Measurements from ENCODE around the gene LRRC45. TPM values are rescaled to one million over a fixed set of nuclear protein-coding genes. Genes with fewer than 3 reads are reported as not detected.
A peak's percentile ranks its signal among the peaks of the same experiment; 100 is the strongest.

Gene LRRC45
- 10 to 100 TPM; 16.7 to 18.3 (median 17.6) TPM for total RNA-seq

DNA sequence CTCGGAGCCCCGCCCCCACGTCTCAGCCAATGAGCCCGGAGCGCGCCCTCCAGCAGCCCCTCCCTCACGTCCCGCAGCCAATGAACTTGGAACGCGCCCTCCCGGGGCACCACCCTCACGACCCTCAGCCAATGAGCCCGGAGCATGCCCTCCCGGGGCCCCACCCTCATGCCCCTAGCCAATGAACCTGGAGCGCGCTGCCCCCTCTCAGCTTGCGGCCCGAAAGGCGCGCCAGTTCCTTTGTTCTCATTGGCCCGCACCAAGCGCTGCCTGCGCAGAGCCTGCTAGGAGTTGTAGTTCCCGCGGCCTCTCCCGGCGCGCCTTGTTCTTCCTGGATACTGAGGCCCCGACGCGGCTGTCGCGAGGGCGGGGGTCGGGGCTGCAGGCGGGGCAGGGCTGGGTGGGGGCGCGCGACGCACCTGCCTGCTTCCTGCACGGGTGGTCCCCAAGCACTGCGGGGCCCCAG lies at the start of gene LRRC45:
Gene LRRC45, plus strand, starts transcription at position 325 of the 466 bp plus-strand sequence. CDS start 339 bp downstream, outside the sequence.
- peak within 1 kb of the TSS; percentile 89 for H3K4me3 ChIP-seq (ENCODE audit: low read depth, poor library complexity, severe bottlenecking)
- WGBS, 2 donors = 0% methylated on average over 34 to 36 of the region's 42 CpGs
- DNase-seq (ENCODE audit: low spot score in 2 of 2) = peak; percentile 99 to 100
- intact Hi-C loops (cut with DNase I; ENCODE audit: low total_unique reads) = no loop called here
- TF ChIP-seq, protein P1, sequence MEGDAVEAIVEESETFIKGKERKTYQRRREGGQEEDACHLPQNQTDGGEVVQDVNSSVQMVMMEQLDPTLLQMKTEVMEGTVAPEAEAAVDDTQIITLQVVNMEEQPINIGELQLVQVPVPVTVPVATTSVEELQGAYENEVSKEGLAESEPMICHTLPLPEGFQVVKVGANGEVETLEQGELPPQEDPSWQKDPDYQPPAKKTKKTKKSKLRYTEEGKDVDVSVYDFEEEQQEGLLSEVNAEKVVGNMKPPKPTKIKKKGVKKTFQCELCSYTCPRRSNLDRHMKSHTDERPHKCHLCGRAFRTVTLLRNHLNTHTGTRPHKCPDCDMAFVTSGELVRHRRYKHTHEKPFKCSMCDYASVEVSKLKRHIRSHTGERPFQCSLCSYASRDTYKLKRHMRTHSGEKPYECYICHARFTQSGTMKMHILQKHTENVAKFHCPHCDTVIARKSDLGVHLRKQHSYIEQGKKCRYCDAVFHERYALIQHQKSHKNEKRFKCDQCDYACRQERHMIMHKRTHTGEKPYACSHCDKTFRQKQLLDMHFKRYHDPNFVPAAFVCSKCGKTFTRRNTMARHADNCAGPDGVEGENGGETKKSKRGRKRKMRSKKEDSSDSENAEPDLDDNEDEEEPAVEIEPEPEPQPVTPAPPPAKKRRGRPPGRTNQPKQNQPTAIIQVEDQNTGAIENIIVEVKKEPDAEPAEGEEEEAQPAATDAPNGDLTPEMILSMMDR (IDR thresholded peaks at IDR 0.05) = no peak
- TF ChIP-seq POLR2A (IDR thresholded peaks at IDR 0.05) = no peak

DNA sequence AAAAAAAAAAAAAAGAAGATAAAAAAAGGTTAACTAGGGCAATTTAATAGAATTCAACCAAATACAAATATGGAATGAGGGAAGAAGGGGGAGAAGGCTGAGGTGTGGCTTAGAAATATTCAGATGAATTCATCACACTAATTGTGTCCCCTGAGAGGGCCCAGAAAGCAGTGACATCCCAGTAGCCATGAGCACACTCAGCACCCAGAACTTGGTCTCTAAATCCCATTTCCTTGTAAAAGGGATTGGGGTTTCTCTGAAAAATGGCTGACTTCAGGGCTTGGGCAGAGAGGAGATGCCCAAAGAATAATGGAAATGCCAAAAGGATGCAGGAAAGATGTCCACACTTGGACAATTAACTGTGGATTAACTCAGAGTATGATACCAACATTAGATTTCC lies 49.7 kb upstream of the LRRC45 start:
- intact Hi-C loops (cut with DNase I; ENCODE audit: low total_unique reads) = no loop called here
- H3K4me3 ChIP-seq (ENCODE audit: low read depth, poor library complexity, severe bottlenecking) = no peak overlapping the region
- TF ChIP-seq, protein P1 (IDR thresholded peaks at IDR 0.05) = no peak
- no peak for TF ChIP-seq POLR2A (IDR thresholded peaks at IDR 0.05)
- DNase-seq (ENCODE audit: low spot score in 2 of 2) = no peak

DNA sequence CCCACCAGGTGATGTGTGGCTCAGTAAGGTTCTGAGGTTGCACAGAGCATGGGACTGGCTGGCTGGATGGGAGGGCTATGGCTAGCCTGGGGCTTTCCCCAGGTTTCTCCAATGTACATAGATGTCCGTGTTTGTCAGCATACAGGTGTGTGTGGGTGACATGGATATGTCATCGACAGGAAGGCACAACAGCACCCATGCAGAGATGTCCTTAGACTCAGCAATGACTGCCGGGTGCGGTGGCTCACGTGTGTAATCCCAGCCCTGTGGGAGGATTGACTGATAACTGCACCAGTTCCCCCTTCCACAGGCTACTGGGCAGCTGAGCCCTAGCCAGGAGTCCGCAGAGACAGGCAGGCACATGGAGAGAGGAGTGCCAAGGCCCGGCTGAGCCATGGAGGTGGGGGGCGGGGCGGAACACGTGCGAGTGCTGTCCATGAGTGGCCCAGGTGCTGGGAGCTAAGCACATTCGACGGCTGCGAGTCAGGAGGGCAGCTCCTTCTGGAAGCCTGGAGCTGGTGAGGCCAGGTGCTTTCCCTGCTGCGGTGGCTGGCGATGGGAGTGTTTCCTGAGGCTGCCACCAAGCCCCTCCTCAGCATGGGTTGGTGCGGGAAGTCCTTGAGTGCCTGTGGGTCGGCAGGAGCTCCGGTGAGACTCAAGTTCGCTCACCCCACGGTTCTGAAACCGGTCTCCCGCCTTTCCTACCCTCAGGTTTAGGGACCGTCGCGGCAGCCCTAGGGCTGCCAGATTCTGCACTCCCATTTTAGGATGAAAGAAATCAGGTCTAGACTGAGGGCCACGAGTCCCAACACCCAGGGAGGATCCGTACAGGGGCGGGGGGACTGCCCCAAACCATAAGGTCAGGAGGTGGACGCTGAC lies 46.5 kb upstream of the LRRC45 start:
- intact Hi-C loops (cut with DNase I; ENCODE audit: low total_unique reads) = no loop called here
- TF ChIP-seq, protein P1 (IDR thresholded peaks at IDR 0.05) = no peak
- WGBS, 2 donors = 27 to 30% methylated on average over 24 to 26 of the region's 30 CpGs
- peak overlapping the region; percentile 33 for H3K4me3 ChIP-seq (ENCODE audit: low read depth, poor library complexity, severe bottlenecking)
- DNase-seq (ENCODE audit: low spot score in 2 of 2) = no peak

DNA sequence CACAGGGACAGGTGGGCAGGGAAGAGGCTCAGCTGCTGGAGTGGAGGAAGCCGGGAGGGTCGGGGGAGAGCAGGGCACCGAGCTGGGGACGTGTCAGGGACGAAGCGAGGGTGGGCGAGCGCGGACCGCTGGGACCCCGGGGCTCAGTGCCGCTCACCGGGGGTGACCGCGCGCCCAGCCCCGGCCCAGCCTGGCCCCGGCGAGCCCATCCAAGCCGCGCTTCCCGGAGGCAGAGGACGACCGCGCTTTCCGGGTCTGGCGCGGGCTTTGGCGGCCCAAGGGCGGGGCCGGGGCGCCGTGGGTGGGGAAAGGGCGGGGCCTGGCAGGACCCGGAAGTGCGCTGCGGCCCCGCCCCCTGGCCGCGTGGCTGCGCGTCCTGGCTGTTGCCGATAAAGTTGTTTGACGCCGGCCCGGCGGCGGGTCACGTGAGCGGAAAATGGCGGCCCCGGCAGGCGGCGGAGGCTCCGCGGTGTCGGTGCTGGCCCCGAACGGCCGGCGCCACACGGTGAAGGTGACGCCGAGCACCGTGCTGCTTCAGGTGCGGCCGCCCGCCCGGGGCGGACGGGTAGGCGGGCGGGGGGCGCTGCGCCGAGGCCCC lies 45.8 kb upstream of the LRRC45 start, which contains the start of gene ASPSCR1:
Gene ASPSCR1, plus strand, starts transcription at position 419 of the 598 bp plus-strand sequence. Its CDS starts 18 bp downstream, at position 437.
- intact Hi-C loops (cut with DNase I; ENCODE audit: low total_unique reads) = no loop called here
- WGBS, 2 donors = 0 to 1% methylated on average over 40 to 41 of the region's 76 CpGs
- peak within 1 kb of the TSS; percentile 60 for H3K4me3 ChIP-seq (ENCODE audit: low read depth, poor library complexity, severe bottlenecking)
- peak; percentile 80 to 97 for DNase-seq (ENCODE audit: low spot score in 2 of 2)
- TF ChIP-seq, protein P1 (IDR thresholded peaks at IDR 0.05) = no peak
- TF ChIP-seq POLR2A (IDR thresholded peaks at IDR 0.05) = no peak

DNA sequence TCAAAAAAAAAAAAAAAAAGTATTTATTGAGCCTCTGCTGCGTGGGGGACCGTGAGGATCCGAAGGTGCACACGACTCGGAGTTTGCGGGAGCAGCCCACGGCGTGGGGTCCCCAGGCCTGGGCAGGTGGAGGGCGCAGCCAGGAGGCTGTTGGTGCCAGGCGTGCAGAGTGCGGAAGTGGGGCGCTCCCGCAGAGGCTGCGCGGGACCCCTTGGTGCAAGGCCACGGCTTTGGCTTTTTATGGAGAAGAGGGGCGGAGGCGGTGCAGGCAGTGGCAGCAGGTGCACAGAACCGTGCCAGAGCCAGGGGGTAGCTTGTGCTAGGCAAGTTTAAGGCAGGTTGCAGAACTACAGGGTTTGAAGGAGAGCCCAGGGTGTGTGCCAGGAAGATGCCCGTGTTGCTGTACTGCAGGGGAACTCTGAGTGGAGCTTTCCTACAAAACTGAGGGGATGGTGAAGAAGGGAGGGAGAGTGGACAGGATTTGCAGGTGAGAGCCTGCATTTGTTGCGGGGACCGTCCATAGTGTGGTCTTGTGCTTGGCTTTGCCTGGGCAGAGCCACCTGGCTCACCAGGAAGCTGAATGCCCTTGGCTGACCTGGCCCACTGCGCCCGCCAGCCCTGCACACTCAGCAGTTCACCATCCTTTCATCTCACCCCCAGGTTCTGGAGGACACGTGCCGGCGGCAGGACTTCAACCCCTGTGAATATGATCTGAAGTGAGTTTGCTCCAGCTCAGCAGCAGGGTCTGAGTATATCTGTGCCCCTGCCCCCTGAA lies 44.4 kb upstream of the LRRC45 start:
- no peak overlapping the region for H3K4me3 ChIP-seq (ENCODE audit: low read depth, poor library complexity, severe bottlenecking)
- no peak for DNase-seq (ENCODE audit: low spot score in 2 of 2)
- TF ChIP-seq, protein P1 (IDR thresholded peaks at IDR 0.05) = no peak
- TF ChIP-seq POLR2A (IDR thresholded peaks at IDR 0.05) = no peak
- 80 to 83% methylated on average over 27 of the region's 27 CpGs for WGBS, 2 donors
- intact Hi-C loops (cut with DNase I; ENCODE audit: low total_unique reads) = no loop called here
